GM21723 (cell line): ENCODE data around the gene NFKB1.
"Not testable (repeated sequence)": the region's sequence is repeated elsewhere in the genome, so short reads cannot be mapped to it uniquely, and the experiment has no call there.

ENCODE experiments used
- ATAC-seq: cut with Tn5 transposase; IDR thresholded peaks from one replicate; pipeline ENCODE4 v1.9.1; 2021; ENCODE audit warnings: mild to moderate bottlenecking, moderate library complexity; ENCODE audit not compliant: unreplicated experiment

Gene NFKB1, protein sequence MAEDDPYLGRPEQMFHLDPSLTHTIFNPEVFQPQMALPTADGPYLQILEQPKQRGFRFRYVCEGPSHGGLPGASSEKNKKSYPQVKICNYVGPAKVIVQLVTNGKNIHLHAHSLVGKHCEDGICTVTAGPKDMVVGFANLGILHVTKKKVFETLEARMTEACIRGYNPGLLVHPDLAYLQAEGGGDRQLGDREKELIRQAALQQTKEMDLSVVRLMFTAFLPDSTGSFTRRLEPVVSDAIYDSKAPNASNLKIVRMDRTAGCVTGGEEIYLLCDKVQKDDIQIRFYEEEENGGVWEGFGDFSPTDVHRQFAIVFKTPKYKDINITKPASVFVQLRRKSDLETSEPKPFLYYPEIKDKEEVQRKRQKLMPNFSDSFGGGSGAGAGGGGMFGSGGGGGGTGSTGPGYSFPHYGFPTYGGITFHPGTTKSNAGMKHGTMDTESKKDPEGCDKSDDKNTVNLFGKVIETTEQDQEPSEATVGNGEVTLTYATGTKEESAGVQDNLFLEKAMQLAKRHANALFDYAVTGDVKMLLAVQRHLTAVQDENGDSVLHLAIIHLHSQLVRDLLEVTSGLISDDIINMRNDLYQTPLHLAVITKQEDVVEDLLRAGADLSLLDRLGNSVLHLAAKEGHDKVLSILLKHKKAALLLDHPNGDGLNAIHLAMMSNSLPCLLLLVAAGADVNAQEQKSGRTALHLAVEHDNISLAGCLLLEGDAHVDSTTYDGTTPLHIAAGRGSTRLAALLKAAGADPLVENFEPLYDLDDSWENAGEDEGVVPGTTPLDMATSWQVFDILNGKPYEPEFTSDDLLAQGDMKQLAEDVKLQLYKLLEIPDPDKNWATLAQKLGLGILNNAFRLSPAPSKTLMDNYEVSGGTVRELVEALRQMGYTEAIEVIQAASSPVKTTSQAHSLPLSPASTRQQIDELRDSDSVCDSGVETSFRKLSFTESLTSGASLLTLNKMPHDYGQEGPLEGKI

GRCh38 chr4:102500696-102501446 is at the start of gene NFKB1:
TSS of gene NFKB1 (plus strand) at chr4:102501359. CDS start at chr4:102525519, 24,160 bp downstream.
- ATAC-seq, result peak; percentile 61

DNA sequence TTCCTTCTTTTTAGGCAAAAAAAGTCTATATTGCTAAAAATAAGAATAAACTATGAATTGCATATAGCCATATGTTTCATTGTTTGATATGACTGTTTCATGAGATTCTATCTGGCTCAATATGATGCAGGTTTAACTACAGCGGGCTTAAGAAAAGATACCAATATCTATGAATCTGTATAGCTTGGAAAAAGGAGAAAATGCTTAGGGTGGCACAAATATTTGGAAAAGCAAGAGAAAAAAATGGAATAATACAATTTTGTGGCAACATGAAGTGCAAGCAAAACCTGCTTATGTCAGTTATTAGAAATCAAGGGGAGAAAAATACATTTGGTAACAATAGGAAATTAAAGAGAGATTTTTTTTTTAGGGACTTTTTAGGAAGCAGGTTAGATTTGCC is 48.3 kb upstream of the NFKB1 start:
- ATAC-seq, result no peak

- ATAC-seq, result no peak
Observed at GRCh38 chr4:102453827-102454226, 47.3 kb upstream of the NFKB1 start.

GRCh38 chr4:102454268-102454667 is 46.9 kb upstream of the NFKB1 start:
- no peak for ATAC-seq

DNA sequence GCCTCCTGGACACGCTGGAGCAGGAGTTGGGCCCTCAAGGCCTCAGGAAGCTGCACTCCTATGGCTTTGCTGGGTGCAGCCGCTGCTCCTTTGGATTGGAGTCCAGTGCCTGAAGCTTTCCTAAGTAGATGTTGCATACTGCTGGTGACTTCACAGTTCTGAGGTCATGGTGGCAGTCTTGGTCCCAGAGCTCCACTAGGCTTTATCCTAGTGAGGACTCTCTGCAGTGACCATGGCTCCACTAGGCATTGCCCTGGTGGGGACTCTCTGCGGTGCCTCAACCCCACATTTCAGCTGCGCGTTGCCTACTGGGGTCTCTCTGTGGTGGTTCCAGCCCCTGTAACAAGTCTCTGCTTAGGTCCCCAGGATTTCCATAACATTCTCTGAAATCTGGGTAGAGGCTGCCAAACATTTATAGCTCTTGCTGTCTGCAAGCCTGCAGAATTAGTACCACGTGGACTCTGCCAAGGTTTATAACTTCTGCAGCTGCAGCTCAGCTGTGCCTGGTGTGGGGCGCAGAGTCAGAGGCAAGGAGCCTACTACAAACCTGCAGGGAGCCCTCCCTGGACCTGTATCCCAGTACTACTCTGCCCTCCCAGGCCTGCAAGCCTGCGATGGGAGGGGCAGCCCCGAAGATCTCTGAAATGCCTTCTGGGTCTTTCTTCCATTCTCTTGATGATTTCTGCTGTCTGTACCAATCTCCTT is 46.0 kb upstream of the NFKB1 start:
- ATAC-seq, result no peak

DNA sequence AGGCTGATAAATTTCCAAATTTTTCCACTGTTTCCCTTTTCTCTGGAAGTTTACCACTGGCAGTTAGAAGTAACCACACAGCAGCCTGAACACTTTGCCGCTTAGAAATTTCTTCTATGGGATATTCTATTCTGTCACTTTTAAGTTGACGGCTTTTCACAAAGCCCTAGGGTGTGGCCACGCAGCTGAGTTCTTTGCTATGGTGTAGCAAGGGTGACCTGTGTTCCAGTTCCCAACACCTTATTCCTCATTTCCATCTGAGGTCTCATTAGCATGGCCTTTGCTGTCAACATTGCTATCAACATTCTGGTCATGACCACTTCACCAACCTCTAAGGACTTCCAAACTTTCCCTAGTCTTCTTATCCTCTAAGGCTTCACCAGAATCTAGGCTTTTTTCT is 45.4 kb upstream of the NFKB1 start:
- ATAC-seq, result no peak

DNA sequence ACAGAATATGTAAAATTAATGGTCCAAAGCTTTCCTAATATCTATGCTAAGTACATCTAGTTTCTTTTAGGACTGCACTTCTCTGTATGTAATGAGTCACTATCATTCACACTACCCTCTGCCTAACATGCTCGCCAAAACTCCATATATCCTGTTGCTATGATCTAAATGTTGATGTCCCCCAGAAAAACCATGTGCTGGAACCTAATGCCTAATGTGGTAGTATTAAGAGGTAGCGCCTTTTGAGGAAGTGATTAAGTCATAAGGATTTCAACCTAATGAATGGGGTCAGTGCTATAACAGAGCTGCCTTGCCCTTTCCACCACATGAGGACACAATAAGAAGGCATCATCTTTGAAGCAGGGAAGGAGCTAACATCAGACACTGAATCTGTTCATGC is 34.9 kb upstream of the NFKB1 start:
- ATAC-seq, result no peak

DNA sequence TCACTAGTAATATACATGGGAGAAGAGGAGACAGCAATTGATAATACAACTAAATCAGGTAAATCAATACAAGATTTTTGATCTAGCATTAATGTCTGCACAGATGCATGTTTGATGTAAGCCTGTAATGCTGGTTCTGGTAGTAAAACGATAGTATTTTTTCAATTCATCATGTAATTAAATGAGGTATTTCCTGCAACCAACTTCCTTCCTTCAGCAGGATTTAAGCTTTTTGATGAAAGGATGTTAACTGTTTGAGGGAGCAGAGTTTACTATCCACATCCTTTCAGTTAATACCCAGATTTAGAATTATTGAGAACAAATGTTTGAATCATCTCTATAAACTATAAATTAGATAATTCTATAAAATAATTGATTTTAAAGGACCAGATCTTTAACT is 31.4 kb upstream of the NFKB1 start:
- no peak for ATAC-seq

DNA sequence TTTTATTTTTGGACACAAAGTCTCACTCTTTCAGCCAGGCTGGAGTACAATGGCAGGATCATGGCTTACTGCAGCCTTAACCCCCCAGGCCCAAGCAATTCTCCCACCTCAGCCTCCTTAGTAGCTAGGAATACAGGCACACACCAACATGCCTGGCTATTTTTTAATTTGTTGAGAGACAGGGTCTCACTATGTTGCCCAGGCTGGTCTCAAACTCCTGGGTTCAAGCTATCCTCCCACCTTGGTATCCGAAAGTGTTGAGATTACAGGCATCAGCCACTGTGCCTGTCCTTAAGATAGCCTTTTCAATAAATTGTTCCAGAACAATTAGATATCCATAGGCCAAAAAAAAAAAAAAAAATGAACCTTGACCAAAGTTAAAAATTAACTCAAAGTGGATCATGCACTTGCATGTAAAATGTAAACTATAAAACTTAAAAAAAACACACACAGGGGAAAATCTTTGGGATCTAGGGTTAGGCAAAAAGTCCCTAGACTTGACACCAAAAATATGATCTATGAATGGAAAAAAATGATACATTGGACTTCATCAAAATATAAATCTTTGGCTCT is 28.6 kb upstream of the NFKB1 start:
- no peak for ATAC-seq

GRCh38 chr4:102473476-102473875 is 27.7 kb upstream of the NFKB1 start:
- no peak for ATAC-seq

GRCh38 chr4:102474736-102475504 is 26.2 kb upstream of the NFKB1 start:
- no peak for ATAC-seq

- ATAC-seq, result no peak
Observed at GRCh38 chr4:102477657-102478056, 23.5 kb upstream of the NFKB1 start.

GRCh38 chr4:102478186-102478585 is 23.0 kb upstream of the NFKB1 start:
- ATAC-seq, result no peak

- not testable (repeated sequence) for ATAC-seq
Observed at GRCh38 chr4:102479832-102480231, 21.3 kb upstream of the NFKB1 start.

DNA sequence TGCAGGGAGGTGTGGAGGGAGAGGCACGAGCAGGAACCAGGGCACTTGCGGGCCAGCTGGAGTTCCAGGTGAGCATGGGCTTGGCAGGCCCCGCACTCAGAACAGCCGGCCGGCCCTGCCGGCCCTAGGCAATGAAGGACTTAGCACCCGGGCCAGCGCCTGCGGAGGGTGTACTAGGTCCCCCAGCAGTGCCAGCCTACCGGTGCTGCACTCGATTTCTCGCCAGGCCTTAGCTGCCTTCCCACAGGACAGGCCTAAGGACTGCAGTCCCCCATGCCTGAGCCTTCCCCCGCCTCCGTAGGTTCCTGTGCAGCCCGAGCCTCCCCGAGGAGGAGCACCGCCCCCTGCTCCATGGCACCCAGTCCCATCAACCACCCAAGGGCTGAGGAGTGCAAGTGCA is 18.0 kb upstream of the NFKB1 start:
- ATAC-seq, result no peak

GRCh38 chr4:102483990-102484692 is 17.0 kb upstream of the NFKB1 start:
- not testable (repeated sequence) for ATAC-seq

DNA sequence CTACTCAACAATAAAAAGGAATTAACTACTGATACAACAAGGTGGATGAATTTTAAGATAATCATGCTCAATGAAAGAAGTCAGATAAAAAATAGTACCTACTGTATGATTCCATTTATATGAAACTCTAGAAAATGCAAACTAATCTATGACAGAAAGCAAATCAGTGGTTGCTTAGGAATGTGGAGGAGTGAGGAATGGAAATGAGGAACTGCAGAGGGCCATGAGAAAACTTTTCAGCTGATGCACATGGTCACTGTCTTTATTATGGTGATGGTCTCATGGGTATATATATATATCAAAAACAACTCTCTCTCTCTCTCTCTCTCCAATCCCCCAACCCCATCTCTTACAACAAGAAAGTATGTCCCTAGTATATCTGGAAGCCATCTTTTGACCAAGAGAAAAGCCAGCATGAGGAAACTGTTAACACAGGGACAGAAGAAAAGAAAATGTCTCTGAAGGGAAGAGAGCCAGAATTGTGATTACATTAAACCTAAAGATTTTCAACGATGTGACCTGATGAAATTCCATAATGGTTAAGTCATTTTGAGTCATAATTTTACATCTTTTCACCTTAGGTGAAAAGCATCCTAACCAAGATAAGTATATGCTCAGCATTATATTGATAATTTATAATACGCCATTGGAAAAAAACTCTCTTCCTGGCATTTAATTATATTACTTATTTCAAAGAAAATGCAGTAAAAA is 8.5 kb upstream of the NFKB1 start:
- ATAC-seq, result no peak

GRCh38 chr4:102493257-102493656 is 7.9 kb upstream of the NFKB1 start:
- ATAC-seq, result no peak
